IPS-NIHi11 (cell line): ENCODE measurements around the gene SLC41A1.
A peak's percentile ranks its signal among the peaks of the same experiment; 100 is the strongest.

ENCODE experiments used
- DNase-seq: peaks from one replicate; pipeline ENCODE4 v3.0.0; 2012; ENCODE audit warnings: mixed read lengths, low spot score

Gene SLC41A1

DNA sequence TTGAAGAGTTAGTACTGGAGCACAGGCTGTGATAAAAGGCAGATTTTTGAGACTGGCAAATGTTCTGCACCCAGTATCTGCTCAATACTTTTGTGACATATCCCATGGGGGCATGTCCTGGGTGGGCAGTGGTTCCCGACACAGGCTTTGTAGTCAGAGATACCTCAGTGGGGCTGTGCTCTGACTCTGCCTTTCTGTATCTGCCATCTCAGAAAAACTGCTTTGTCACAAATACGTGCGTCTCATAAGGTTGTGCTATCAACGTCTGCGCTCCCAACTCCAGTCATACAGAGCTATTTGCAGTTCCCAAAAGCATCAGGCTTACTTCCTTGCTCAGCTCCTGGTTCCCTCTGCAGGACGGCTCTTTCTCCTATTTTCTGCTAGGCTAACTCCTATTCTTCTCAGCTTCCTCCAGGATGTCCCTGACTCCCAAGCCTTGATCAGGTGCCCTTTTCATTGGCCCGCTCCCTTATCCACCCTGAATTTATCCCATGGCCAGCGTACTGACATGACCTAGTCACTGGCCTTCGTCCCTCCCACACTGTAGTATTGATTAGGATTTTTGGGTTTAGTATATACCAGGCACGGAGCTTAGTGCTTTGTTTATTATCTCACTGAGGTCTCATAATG is 25.6 kb downstream of the SLC41A1 start:
- no peak for DNase-seq

DNA sequence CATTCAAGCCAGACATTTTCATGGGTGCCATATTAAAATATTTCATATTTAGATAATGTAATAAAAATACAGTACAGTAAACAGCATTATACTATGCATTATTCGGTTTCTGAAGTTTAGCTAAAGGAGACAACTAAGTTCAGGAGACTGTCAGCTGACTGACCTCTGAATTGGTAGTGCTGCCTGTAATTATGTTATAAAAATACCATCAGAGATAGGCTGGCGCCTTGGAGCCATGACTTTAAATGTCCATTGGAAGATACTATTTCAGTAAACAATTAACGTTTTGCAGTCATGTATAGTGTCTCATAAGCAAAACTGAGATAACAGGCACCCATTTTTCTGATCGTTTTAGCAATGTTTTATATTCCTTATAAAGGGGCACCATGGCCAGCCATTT is 26.4 kb downstream of the SLC41A1 start:
- no peak for DNase-seq

DNA sequence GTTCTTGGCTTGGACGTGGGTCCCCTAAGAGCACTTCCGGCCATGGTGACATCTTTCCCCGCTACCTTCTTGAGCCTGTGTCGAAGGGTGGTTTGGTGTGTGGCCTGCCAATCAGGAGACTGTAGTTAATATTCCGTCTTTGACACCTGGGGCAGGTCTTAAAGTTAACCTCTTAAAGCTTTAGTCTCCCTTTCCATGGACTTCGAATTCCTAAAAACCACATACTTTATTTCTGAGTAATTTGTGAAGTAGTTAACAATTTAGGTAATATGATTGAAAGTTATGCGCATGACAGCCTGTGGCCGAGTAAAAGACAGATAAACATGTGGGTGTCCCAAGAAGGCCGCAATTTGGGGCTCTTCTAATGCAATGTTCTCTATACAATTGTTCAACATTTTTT is 27.6 kb downstream of the SLC41A1 start:
- DNase-seq: no peak

DNA sequence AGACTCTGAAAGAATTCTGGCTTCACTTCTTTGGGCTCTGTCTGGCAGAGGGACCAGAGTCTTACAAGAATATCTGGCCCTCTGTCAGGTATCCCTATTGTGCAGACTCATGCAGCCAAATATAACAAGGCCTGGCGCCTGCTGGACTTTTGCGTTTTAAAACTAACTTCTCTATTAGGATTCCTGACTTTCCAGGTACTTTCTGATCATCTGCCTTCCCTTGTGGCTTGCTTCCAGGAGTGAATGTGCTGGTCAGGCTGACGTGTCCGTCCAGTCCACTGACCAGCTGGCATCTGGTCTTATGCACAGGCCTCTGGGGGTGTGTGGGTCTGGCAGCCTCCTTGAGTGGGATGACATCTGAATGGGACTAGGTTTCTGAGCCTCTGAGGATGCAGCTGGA is 29.1 kb downstream of the SLC41A1 start:
- no peak for DNase-seq

DNA sequence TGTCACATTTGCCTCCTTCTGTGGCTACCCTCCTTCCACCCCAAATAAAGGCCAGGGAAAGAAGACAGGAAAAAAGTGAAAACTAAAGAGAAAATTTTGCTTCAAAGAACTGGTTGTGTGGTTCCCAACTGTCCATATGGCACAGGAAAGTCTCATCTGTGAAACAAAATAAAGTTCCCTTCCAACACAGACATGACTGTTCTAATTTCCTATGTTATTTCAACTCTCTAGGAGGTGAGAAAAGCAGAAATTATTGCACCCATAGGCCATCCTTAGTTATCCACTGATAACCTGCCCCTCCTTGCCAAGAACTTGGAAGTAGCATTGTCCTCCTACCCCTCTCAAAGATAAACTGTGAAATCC is 29.6 kb downstream of the SLC41A1 start:
- no peak for DNase-seq

DNA sequence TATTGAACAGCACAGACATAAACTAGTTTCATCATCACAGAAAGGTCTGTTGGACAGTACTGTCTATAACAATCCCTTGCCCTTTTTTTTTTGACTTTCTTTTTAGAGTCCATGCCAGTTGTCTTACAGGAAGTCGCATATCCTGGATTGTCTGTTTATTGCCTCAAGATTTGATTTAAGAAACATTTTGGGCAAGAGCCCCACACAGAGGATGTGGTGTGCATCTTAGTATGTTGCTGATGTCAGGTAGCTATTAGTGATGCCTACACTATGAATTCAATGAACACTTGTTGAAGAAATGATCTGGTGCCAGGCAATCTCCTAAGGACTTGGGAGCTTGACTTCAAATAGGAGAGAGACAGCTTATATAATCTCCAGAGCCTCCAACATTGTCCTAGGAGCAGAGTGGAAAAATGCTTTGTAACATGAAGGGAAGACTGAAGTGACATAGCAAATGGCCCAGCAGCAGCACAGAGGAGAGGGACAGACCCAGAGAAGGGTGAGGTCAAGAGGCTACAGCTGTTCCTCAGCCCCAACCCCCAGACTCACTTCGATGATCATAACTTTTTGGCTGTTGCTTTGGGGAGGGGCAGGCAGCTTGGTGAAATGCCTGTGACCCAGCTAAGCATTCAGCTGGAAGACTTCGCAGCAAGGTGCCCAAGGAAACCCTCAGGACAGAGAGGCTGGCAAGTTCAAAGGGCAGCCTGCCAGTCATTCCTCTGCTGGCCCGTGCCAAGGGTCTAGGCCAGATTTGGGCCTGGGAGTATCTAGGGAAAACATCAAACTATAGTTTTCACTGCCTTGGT is 30.2 kb downstream of the SLC41A1 start:
- DNase-seq: no peak

DNA sequence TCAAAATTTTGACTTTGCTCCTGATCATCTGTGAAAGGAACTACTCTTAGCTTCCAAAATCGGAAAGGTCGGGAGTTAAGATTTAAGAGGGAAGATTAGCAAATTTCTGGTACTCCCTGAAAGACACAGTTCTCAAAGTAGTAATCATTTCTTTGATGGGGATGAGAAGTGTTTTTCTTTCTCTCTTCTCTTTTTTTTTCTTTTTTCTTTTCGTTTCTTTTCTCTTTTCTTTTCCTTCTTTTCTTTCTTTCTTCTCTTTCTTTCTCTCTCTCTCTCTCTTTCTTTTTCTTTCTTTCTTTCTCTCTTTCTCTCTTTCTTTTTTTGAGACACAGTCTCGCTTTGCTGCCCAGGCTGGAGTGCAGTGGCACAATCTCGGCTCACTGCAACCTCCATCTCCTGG is 32.7 kb downstream of the SLC41A1 start:
- DNase-seq: no peak

DNA sequence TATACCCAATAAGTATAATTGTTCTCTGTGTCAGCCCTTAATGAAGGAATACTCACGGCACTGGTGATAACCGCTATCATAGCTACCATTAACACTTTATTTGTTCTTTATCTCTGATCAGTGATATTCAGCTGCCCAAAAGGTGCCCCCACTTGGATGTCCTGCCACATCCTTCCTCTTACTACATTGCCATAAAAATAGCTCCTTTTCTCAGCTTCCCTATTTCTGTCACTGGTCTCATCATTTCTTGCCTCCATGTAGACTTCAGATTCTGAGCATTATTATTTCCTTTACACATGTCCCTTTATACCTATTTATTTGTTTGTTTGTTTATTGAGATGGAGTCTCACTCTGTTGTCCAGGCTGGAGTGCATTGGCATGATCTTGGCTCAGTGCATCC is 35.0 kb downstream of the SLC41A1 start:
- DNase-seq: no peak

DNA sequence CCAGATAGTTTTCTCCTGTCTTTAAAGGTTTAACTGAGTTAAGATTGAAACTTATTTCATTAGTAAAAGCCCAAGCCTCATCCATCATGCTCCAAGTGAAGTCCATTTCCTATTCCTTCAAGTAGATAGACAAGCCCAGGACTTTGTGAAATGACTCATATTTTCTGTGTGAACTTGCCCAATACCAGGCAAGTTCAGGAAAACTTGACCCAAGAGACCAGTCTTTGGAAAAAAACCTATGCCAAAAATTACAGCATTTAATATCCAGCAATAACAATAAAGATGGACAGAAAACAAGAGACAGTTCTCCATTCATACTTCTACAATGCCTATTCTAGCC is 37.3 kb downstream of the SLC41A1 start:
- no peak for DNase-seq

DNA sequence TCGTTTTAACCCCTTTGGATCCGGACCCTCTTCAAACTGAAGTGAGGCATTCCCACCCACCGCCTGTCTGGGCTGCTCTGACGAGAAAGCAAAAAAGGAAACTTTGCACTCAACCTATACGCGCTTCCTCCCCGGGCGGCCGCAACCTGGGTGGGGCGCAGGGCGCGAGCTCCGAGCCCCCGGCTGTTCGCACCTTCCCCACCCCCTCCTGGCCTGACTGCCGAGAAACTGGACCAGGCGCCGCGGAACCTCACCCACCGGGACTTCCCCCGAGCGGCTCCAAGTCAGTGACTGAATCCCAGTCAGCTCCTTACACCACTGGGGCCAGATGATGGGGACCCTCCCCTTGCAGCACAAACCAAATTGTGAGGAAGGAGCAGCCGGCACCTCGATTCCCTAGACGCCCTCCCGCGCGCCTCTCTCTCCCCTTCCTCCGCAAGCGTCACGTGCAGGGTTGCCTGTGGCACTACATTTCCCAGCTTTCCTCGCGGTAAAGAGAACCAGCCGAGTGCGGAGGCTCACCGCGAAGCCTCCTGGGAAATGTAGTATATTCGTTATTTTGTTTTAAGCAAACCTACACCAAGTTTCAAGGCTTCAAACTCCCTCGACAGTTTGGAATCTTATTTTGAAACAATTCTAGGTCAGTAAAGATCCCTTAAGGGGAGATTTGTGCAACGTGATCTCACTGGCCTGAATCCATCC is 37.8 kb downstream of the SLC41A1 start, which contains the start of gene RAB29:
RAB29 (minus strand) TSS at position 468 of the 702 bp plus-strand sequence. CDS start 526 bp downstream, outside the sequence.
- DNase-seq: peak; percentile 87

DNA sequence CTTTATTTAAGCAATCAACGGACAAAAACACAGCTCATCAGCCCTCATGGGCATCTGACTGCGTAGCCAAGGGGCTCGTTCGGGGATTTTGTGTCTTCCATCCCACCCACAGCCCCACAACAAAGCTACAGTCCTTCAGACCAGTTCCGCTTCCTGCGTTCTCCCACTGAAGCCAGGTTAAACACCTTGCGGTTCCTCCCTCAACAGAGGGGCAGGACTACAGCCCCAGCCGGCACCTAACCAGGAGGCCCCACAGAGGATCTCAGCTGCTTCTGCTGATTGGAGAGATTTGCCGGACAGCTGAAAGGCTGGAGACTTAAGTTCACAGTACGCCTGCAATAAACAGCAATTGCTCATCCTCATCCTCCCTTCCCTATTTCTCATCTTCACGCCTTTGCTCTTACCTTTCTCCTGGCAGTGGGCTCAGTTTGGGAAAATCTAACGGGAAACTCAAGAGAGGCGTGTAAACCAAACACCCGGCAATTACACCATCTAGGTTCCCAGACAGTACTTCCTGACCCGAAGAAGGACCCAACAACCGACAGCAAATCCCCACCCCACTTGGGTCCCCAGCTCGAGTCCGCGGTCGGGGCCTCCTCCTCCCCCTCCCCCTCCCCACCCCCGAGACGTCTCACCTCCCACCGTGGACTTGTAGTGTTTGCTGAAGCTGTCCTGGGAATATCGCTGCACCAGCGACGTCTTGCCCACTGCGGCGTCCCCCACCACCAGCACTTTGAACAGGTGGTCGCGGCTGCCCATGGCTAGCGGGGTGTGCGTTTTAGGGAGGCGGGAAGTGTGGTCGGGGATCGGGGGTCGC is 38.6 kb downstream of the SLC41A1 start:
- DNase-seq: peak; percentile 39

DNA sequence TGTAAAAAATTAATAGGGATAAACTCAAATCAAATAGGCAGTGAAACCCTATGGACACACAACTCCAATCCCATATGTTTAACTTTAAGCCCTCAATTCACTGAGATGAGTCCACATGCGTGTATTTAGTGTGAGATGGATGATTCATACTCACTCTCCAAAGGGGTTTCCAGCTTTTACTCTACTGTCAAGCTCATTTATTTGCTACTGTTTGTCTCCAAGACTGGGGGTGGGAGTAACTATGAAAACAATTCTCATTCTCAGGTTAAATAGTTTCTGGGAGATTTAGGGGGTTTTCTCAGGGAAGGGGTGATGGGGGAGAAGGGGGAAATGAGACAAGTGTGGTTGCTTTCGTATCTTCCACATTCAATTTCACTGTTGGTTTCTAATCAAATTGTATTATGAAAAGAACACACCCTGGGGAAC is 40.4 kb downstream of the SLC41A1 start:
- no peak for DNase-seq

DNA sequence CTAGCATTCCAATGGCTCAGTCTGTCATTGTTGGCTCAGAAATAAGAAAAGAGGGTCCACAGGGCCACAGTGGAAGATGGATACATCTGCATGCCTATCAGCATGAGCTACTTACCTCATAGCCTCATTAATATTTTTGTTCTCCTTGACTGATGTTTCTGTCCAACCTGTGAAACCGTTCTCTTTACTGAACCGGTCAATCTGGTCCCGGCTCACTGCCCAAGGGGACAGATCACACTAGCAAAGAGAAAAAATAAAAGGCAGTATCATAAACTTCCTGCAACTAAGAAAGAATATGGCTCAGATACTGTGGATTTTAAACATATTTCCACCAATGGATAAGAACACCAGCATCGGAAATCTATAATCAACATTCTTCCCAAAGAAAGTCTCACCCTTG is 42.4 kb downstream of the SLC41A1 start:
- DNase-seq: no peak

DNA sequence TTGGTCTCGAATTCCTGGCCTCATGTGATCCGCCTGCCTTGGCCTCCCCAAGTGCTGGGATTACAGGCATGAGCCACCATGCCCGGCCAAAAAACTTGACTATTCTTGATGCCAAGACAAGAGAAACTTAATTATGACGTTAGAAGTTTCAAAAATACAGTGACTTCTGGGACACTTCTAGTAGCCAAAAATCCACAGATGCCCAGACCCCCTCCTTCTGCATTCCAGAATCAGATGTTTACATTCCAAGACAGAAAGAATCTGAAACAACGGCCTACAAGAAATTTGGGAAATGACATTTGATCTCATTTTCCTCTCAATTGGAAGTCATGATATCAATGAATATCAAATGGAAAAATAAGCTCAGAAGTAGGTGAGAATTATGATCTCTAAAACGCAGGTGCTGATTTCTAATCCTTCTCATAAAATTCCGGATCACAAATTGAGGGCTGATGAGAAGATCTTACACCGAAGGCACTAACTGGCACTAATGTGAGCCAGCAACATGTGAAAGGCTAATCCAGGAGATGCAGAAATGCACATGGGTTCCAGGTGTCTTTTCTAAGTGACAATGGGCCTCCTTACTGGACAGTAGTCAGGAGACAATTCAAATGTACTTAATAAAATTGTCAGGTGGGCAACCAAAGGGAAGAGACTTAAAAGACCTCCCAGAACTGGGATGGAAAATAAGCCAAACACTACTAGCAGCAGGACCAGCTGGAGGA is 43.2 kb downstream of the SLC41A1 start:
- no peak for DNase-seq

DNA sequence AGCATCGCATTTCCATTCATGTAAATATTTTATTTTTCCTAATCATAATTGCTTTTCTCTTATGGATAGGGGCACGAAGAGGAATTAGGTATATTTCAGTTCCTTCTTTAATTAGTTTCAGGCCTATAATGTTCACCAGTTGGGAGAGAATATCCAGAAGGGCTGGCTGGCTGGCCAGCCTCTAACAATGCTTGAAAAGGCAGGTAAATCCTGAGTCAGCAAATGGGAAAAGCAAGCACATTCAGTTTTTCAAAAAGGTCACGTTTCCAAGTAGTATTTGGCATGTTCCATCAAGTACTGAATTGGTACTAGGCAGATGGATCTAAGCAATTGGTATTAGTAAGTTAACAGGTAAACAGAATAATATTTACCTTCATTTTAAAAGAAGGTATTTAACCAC is 45.8 kb downstream of the SLC41A1 start:
- DNase-seq: no peak

DNA sequence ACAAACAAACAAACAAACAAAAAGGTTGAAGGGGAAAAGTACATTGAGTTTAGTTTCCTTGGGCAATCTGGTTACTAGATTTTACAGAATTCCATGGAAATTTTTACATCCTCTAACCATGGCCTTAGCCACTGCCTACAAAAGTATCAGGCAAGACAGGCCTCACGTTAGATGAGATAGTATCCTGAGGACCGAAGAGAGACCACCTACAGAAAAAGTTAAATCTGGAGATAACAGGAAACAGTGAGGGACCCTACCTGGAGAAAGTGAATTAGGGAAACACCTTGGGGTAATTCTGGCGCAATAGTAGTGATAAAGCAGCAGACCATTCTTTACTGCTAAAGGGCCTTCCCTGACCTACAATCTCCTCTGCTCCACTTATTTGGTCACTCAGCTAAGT is 46.4 kb downstream of the SLC41A1 start:
- DNase-seq: no peak

DNA sequence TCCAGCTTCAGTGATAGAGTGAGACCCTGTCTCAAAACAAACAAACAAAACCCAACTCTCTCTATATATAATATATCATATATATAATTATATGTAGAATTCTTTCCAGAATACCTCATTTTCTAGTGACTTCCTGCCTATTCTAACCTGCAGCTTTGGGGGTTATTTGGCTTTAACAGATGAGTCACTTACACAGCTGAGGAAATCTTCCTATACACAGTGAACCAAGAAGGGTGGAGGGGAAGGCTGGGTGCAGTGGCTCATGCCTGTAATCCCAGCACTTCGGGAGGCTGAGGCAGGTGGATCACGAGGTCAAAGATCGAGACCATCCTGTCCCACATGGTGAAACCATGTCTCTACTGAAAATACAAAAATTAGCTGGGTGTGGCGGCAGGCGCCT is 47.0 kb downstream of the SLC41A1 start:
- no peak for DNase-seq

DNA sequence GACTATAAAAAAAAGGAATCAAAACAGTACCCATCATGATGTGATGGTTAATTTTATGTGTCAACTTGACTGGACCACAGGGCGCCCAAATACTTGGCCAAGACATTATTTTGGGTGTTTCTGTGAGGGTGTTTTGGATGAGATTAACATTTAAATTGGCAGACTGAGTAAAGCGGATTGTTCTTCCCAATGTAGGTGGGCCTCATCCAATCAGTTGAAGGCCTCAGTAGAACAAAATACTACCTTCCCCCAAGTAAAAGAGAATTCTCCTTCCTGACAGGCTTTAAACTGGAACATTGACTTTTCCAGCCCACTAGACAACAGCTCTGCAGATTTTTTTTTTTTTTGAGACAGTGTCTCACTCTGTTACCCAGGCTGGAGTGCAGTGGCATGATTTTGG is 48.4 kb downstream of the SLC41A1 start:
- no peak for DNase-seq

DNA sequence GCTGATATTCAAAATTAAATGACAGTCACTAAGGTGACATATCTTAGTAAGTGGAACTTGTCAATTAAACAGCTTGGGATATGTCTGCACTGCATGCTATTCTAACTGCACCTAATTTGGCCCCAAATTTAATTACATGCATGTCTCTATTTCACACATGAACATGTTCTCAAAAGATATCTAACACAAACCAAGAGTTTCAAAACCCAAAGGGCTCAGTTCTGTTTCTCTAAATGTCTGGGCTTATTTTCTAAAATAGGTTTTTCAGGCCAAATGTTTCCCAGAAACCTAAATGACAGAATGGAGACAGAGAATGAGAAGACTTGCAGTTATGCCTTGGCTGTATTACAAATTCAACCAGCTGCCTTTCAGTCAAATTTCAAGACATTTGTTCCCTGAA is 49.0 kb downstream of the SLC41A1 start:
- no peak for DNase-seq

DNA sequence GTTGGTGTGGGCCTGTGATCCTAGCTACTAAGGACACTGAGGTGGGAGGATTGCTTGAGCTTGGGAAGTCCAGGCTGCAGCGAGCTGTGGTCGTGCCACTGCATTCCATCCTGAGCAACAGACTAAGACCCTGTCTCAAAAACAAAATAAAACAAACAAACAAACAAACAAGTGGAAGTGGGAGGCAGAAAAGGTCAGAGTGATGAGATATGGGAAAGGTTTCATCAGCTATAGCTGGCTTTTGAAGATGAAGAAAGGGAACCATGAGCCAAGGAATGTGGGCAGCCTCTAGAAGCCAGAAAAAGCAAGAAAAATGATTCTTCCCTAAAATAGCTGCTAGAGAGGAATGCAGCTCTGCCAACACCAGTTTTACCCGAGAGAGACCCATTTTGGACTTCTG is 52.4 kb downstream of the SLC41A1 start:
- no peak for DNase-seq

DNA sequence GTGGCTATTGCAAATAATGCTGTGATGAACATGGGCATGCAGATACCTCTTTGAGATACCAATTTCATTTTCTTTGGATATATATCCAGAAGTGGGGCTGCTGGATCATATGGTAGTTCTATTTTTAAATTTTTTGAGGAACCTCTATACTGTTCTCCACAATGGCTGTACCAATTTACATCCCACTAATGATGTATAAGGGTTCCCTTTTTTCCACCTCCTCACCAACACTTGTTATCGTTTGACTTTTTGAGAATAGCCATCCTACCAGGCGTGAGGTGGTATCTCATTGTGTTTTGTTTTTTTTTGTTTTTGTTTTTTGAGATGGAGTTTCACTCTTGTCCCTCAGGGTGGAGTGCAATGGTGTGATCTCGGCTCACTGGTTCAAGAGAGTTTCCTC is 56.4 kb downstream of the SLC41A1 start:
- DNase-seq: no peak

DNA sequence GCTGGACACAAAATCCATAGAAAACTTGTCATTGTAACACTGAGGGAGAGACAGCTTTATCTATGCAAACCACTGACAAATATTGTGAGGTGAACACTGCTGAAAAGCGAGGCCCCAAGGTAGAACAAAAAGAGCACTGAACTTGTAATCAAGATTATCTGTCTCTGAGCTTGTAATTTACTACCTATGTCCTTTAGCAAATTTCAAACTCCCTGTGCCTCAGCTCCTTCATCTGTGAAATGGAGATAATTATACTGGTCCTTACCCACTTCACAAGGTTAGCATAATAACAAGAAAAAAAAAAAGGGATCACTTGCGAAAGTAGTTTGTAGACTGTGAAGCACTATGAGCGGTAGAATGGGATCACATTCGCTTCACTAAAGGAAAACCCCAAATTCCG is 58.1 kb downstream of the SLC41A1 start:
- no peak for DNase-seq
